MCF 10A (cell line): ENCODE data around the gene PGM2. TPM values are rescaled to one million over a fixed set of nuclear protein-coding genes. Genes with fewer than 3 reads are reported as not detected.
A peak's percentile ranks its signal among the peaks of the same experiment; 100 is the strongest.

ENCODE experiments used
- BruUV-seq: library from RNA; stranded (reverse); fragments of 400-500 nt; replicated peaks from 2 replicates; lab custom pipeline; 2021; lab: Mats Ljungman, UMichigan
- CTCF ChIA-PET: fragments of 300-600 bp; sonication (Branson Sonifier 250); formaldehyde crosslinking; extraction: SDS; loops from one replicate; lab custom pipeline; 2021; ENCODE audit warnings: antibody characterized with exemption, inconsistent platforms; lab: Yijun Ruan, JAX
- POLR2A ChIA-PET: fragments of 300-600, 350-650 bp; sonication (Branson Sonifier 250); formaldehyde crosslinking; extraction: SDS; loops from one replicate; lab custom pipeline; 2020; ENCODE audit warnings: antibody characterized with exemption, inconsistent platforms; lab: Yijun Ruan, JAX
- DNase-seq: peaks from one replicate; pipeline ENCODE4 v3.0.0-alpha.2; 2018; ENCODE audit not compliant: unreplicated experiment
- H3K27ac Mint-ChIP-seq: one replicate; pipeline ENCODE4 v1.8.0; 2022; ENCODE audit warnings: mild to moderate bottlenecking, low read depth, mixed read lengths; ENCODE audit not compliant: unreplicated experiment
- H3K27me3 Mint-ChIP-seq: one replicate; pipeline ENCODE4 v1.8.0; 2022; ENCODE audit warnings: mixed read lengths; ENCODE audit not compliant: insufficient read depth, unreplicated experiment
- H3K36me3 Mint-ChIP-seq: one replicate; pipeline ENCODE4 v1.8.0; 2022; ENCODE audit warnings: mild to moderate bottlenecking, moderate library complexity, mixed read lengths; ENCODE audit not compliant: insufficient read depth, unreplicated experiment
- H3K4me1 Mint-ChIP-seq: one replicate; pipeline ENCODE4 v1.8.0; 2022; ENCODE audit warnings: mixed read lengths; ENCODE audit not compliant: insufficient read depth, unreplicated experiment
- H3K4me3 Mint-ChIP-seq: one replicate; pipeline ENCODE4 v1.8.0; 2022; ENCODE audit warnings: mild to moderate bottlenecking, moderate library complexity, mixed read lengths; ENCODE audit not compliant: unreplicated experiment
- H3K9me3 Mint-ChIP-seq: one replicate; pipeline ENCODE4 v1.8.0; 2022; ENCODE audit warnings: mixed read lengths; ENCODE audit not compliant: unreplicated experiment
- CTCF ChIP-seq: fragments of 200-600 bp; IDR thresholded peaks from one replicate; pipeline ENCODE4 v1.8.0; 2022; ENCODE audit warnings: antibody characterized with exemption, mild to moderate bottlenecking; ENCODE audit not compliant: unreplicated experiment
- intact Hi-C: fragments of 100-400 bp; cut with micrococcal nuclease; formaldehyde crosslinking; loops from 2 replicates; pipeline ENCODE4 v1.14.1; 2022
- total RNA-seq: library from RNA; stranded (reverse); gene quantifications from 2 replicates; pipeline ENCODE4 v1.2.3, GENCODE V29; 2022

PGM2 gene
- total RNA-seq, 1 experiment from 2014 or later = 27.9 TPM

DNA sequence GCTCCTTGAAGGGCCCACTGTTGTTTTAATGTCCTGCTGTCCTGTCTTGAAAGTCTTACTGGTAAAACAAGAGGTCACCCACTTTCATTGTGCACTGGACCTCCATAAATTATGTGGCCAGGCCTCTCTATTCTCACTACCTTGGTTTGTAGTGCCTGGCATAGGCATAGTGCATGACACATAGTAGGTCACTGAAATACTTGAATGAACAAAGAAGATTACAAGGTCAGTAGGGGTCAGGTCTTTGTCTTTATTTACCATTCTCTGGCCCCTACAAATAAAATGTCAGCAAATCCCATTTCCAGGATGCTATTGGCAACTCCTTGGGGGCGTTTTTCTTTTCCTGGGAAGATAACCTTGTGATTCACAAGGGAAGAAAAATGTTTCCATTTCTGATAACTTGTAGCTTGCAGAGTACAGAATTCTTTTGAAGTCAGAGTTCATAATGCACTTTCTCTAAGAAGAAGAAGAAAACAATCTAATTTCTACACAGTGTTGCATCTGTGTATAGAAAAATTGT lies 1.4 kb downstream of the PGM2 start:
- no peaks in the 10 kb centered on the region for H3K9me3 Mint-ChIP-seq
- no peaks in the 10 kb centered on the region for H3K27me3 Mint-ChIP-seq
- POLR2A ChIA-PET = interaction anchor here (0.7 to 4.3 kb wide), 10 partner anchors 8 to 1355 kb away, joined by 3 to 34 read pairs (median 8); partner anchors contain the start of genes RELL1 and WDR19
- intact Hi-C loops = loop anchor here (2.0 kb wide), 1 partner anchor 151 kb away; no protein-coding TSS in a partner anchor
- no peak for TF ChIP-seq CTCF
- peak overlapping the region; percentile 89 for H3K27ac Mint-ChIP-seq
- CTCF ChIA-PET = interaction anchor here (0.7 kb wide), 3 partner anchors 18 to 203 kb away, joined by 3 to 4 read pairs (median 4); no protein-coding TSS in a partner anchor
- BruUV-seq = TSS peak; percentile 43
- peak overlapping the region; percentile 88 for H3K4me3 Mint-ChIP-seq
- peaks cover 38% of the 10 kb centered on the region for H3K4me1 Mint-ChIP-seq
- peaks cover 28% of the 10 kb centered on the region for H3K36me3 Mint-ChIP-seq
- no peak for DNase-seq

GRCh38 chr4:37828843-37829242 lies 2.4 kb downstream of the PGM2 start:
- Mint-ChIP-seq H3K36me3 (peaks cover 35% of the 10 kb centered on the region), H3K4me1 (peaks cover 38% of the 10 kb centered on the region), H3K27me3 (no peaks in the 10 kb centered on the region), H3K9me3 (no peaks in the 10 kb centered on the region), H3K27ac (no peak overlapping the region), H3K4me3 (peak overlapping the region; percentile 43)
- BruUV-seq = no TSS peak
- intact Hi-C loops = no loop called here
- no peak for DNase-seq
- no peak for TF ChIP-seq CTCF
- ChIA-PET POLR2A (interaction anchor here (4.3 kb wide), 1 partner anchor 47 kb away, joined by 34 read pairs; no protein-coding TSS in a partner anchor), CTCF (no interaction called here)

GRCh38 chr4:37830640-37831039 lies 4.2 kb downstream of the PGM2 start:
- POLR2A ChIA-PET = interaction anchor here (0.9 to 2.5 kb wide), 12 partner anchors 9 to 205 kb away, joined by 3 to 15 read pairs (median 3); no protein-coding TSS in a partner anchor
- CTCF ChIA-PET = interaction anchor here (0.6 to 1.1 kb wide), 7 partner anchors 18 to 885 kb away, joined by 3 to 6 read pairs (median 3); no protein-coding TSS in a partner anchor
- no peaks in the 10 kb centered on the region for H3K27me3 Mint-ChIP-seq
- TF ChIP-seq CTCF = no peak
- peak overlapping the region; percentile 87 for H3K27ac Mint-ChIP-seq
- intact Hi-C loops = no loop called here
- peaks cover 32% of the 10 kb centered on the region for H3K4me1 Mint-ChIP-seq
- H3K9me3 Mint-ChIP-seq = no peaks in the 10 kb centered on the region
- H3K4me3 Mint-ChIP-seq = no peak overlapping the region
- H3K36me3 Mint-ChIP-seq = peaks cover 45% of the 10 kb centered on the region
- DNase-seq = peak; percentile 91
- BruUV-seq = no TSS peak

DNA sequence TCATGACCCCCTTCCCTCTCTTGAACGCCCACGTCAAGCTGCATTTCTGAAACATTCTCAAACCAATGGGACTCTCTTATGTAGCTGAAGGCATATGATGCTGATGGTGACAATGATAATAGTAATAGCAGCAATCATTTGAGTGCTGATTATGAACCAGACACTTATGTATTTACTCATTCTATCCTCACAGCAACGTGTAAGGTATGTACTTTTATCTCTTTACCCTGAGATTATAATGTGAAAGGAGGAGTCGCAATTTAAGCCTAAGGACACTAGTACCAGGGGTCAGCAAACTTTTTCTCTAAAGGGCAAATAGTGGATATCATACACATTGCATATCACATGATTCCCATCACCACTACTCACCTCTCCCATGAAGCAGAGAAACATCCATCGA lies 8.5 kb downstream of the PGM2 start:
- no peak for DNase-seq
- no peak for TF ChIP-seq CTCF
- no TSS peak for BruUV-seq
- Mint-ChIP-seq H3K27me3 (no peaks in the 10 kb centered on the region), H3K36me3 (peaks cover 75% of the 10 kb centered on the region), H3K4me3 (no peak overlapping the region), H3K9me3 (no peaks in the 10 kb centered on the region), H3K4me1 (peaks cover 18% of the 10 kb centered on the region), H3K27ac (no peak overlapping the region)
- ChIA-PET POLR2A (interaction anchor here (1.2 to 2.5 kb wide), 2 partner anchors 8 to 10 kb away, joined by 4 to 11 read pairs; partner anchors contain the start of gene PGM2), CTCF (no interaction called here)
- intact Hi-C loops = no loop called here
